GM10248 (cell line): ENCODE data around the gene MRPS5.

Experiments used
- CTCF ChIA-PET: fragments of 300-600 bp; sonication (Branson Sonifier 250); formaldehyde crosslinking; extraction: SDS; loops from one replicate; lab custom pipeline; 2021; ENCODE audit warnings: antibody characterized with exemption; lab: Yijun Ruan, JAX
- POLR2A ChIA-PET: fragments of 350-650 bp; sonication (Branson Sonifier 250); formaldehyde crosslinking; extraction: SDS; loops from one replicate; lab custom pipeline; 2020; ENCODE audit warnings: antibody characterized with exemption; lab: Yijun Ruan, JAX
- DNase-seq: peaks from one replicate; pipeline ENCODE4 v3.0.0; 2012; ENCODE audit errors: extremely low spot score
- TF ChIP-seq, protein P1 (sequence below): IDR thresholded peaks from 2 replicates; pipeline ENCODE4 v1.5.1; 2012; ENCODE audit warnings: mild to moderate bottlenecking, low read depth; ENCODE audit errors: extremely low read depth, missing control alignments, control extremely low read depth

The MRPS5 gene

DNA sequence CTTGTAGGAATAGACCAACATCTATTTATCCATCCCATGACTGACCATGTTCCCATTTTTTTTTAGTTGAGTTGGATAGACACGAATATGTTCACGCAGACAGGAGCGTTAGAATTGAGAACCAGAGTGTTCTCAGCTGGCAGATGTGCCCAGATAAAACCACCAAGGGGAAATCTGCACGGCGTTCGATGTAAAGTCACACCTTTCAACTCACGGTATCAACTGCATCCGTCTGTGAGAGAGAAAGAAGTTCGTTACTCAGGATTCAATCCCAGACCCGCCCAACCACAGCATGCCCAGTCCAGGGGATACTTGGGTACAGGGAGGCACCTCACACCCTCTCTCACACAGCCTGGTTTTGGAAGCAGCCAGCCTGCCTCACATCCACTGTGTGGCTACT, 70.0 kb downstream of the MRPS5 start:
- no peak for DNase-seq
- TF ChIP-seq, protein P1, sequence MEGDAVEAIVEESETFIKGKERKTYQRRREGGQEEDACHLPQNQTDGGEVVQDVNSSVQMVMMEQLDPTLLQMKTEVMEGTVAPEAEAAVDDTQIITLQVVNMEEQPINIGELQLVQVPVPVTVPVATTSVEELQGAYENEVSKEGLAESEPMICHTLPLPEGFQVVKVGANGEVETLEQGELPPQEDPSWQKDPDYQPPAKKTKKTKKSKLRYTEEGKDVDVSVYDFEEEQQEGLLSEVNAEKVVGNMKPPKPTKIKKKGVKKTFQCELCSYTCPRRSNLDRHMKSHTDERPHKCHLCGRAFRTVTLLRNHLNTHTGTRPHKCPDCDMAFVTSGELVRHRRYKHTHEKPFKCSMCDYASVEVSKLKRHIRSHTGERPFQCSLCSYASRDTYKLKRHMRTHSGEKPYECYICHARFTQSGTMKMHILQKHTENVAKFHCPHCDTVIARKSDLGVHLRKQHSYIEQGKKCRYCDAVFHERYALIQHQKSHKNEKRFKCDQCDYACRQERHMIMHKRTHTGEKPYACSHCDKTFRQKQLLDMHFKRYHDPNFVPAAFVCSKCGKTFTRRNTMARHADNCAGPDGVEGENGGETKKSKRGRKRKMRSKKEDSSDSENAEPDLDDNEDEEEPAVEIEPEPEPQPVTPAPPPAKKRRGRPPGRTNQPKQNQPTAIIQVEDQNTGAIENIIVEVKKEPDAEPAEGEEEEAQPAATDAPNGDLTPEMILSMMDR: no peak
- ChIA-PET POLR2A (no interaction called here), CTCF (interaction anchor here (0.8 to 9.4 kb wide), 11 partner anchors 8 to 70 kb away, joined by 3 to 141 read pairs (median 17); partner anchors contain the start of genes MAL and MRPS5)

DNA sequence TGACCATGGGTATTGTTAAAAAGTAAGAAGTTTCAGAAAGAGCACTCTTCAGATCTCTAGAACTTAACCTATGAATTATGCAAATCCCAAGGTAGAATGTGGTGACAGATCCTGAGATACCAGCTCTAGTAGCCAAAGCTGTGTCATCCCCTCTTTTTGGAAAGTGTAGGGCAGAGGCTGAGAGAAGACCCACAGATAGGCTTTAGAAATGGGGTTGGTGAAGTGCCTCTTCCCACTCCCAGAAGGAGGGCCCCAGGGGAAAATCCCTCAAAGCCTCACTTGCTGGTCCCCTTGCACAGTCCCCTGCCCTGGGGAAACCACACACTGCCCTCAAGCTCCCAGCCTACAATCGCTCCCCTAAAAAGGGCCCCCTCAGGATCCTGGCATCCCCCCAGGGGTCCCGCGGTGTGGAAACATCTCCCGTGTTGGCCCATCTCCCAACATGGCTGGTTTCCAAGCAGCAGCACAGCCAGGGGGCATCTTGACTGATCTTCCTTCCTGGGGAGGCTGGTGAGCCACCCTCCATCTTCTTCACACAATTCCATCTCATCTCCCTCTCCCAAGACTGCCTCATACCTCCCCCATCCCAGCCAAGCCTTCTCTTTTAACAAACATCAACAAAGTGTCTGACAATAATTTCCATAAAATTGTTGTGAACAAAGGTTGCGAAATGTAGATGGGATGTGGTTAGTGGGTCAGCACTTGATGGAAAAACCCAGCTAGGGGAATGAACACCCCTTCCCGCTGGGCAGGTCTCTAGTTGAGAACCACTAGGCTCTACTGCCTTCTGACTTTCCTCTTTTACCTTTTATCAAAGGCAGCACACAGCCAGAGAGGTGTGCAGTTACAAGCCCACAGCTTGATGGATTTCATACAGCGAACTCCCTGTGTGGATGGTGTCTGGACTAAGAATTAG, 71.0 kb downstream of the MRPS5 start:
- ChIA-PET POLR2A (no interaction called here), CTCF (interaction anchor here (1.5 to 9.4 kb wide), 5 partner anchors 13 to 65 kb away, joined by 4 to 141 read pairs (median 17); partner anchors contain the start of gene MAL)
- TF ChIP-seq, protein P1: no peak
- no peak for DNase-seq

DNA sequence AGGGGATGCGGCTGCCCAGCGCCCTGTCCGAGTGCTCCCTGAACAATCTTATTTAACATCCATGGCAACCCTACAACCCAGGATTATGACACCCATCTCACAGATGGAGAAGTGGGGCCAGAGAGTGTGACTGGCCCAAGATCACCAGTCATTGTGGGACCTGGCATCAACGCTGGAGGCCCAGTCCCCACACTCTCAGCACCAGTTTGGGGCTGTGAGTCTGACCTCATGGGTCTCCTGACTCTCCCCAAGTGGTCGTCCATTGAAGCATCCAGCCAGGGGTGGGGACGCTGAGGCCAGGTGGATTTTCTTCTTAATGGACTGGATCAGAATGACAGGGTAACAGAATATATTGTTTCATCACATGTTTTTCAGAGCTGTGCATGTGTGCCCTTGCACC, 71.6 kb downstream of the MRPS5 start:
- ChIA-PET CTCF (interaction anchor here (1.7 to 9.4 kb wide), 3 partner anchors 14 to 29 kb away, joined by 4 to 141 read pairs (median 57); partner anchors contain the start of gene MAL), POLR2A (no interaction called here)
- TF ChIP-seq, protein P1: no peak
- no peak for DNase-seq

DNA sequence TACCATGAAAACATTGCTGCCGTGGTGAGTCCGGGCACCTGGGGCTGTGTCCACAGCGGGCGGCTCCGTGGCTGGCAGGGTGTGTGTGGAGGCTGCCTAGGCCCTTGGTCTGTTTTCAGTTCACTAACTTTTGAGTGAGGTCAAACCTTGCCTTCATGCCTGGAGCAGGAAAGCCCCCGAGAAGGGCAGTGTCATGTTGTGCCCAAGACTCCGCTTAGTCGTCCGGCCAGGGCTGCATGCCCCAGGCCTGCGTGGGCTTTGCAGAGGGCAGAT, 72.0 kb downstream of the MRPS5 start:
- CTCF ChIA-PET: interaction anchor here (1.7 to 9.4 kb wide), 3 partner anchors 14 to 30 kb away, joined by 4 to 141 read pairs (median 57); partner anchors contain the start of gene MAL
- POLR2A ChIA-PET: no interaction called here
- TF ChIP-seq, protein P1: no peak
- DNase-seq: no peak

DNA sequence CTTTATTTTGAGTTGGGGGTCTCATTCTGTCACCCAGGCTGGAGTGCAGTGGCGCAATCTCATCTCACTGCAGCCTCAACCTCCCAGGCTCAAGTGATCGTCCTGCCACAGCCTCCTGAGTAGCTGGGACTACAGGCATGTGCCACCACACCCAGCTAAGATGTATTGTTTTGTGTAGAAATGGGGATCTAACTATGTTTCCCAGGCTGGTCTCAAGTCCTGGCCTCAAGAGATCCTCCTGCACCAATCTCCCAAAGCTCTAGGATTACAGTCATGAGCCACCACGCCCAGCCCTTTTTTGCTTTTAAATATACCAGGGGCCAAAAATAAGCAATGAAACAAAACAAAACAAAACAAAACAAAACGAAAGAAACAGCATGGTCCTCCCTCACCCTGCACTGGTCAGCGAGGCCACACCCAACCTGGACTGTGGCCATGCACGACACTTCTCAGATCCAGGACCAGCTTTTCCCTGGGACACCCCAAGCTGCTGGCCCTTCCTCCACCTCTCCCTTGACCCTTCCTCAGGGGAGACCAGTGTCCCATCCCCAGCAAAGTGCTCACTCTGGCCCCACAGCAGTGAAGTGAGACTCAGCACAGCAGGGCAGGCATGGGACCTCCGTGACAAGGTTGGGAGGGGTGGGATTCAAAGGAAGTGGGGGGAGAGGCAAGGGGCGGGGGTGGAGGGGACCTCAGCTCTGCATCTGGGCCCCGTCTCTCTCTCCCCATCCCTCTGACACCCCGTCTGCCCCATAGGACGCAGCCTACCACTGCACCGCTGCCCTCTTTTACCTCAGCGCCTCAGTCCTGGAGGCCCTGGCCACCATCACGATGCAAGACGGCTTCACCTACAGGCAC, 72.6 kb downstream of the MRPS5 start:
- TF ChIP-seq, protein P1: no peak
- no peak for DNase-seq
- ChIA-PET POLR2A (no interaction called here), CTCF (interaction anchor here (1.1 to 1.7 kb wide), 3 partner anchors 15 to 30 kb away, joined by 3 to 4 read pairs (median 3); no protein-coding TSS in a partner anchor)

DNA sequence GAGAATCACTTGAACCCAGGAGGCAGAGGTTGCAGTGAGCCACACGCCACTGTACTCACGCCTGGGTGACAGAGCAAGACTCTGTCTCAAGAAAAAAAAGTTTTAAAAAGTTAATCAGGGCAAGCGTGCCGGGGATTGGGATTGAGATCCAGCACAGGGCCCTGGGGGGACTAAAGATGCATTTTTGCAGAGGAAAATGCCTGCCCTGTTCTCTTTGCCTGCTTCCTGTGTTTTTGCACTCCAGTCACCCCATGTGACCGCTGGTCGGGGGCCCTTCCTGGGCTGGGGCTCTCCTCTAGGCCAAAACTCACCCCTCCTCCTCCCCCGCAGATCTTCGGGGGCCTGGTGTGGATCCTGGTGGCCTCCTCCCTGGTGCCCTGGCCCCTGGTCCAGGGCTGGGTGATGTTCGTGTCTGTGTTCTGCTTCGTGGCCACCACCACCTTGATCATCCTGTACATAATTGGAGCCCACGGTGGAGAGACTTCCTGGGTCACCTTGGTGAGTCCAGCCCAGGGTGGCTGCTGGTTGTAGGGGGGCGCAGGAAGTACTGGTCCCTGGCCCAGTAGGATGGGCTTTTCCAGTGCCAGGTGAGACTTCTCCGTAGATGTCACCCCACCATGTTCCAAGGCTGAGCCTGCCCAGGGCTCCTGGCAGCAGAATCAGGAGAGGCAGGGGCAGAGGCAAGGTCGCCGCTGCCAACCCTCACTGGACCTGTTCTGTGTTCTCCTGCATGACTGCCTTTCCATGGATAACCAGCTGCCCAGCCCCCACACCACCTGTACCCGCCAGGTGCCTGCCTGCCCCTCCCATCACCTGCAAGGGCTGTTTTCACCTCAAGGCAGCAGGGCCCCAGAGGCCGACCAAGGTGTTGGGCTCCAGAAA, 73.7 kb downstream of the MRPS5 start:
- DNase-seq: no peak
- ChIA-PET CTCF (interaction anchor here (1.1 to 1.3 kb wide), 2 partner anchors 16 to 29 kb away, joined by 3 read pairs; no protein-coding TSS in a partner anchor), POLR2A (no interaction called here)
- TF ChIP-seq, protein P1: no peak
